PC-9 (cell line): ENCODE data around the gene ENO1.

Experiments
- EZH2 ChIP-seq: fragments of 200-600 bp; sonication (generic); IDR thresholded peaks from 2 replicates; pipeline ENCODE4 v1.8.0; 2017; ENCODE audit warnings: antibody characterized with exemption, low read depth
- TF ChIP-seq, protein P1 (sequence below): fragments of 200-600 bp; sonication (generic); conservative IDR thresholded peaks from 2 replicates; pipeline ENCODE4 v1.6.1; 2017; ENCODE audit warnings: mixed run types, antibody characterized with exemption, mild to moderate bottlenecking, moderate library complexity

DNA sequence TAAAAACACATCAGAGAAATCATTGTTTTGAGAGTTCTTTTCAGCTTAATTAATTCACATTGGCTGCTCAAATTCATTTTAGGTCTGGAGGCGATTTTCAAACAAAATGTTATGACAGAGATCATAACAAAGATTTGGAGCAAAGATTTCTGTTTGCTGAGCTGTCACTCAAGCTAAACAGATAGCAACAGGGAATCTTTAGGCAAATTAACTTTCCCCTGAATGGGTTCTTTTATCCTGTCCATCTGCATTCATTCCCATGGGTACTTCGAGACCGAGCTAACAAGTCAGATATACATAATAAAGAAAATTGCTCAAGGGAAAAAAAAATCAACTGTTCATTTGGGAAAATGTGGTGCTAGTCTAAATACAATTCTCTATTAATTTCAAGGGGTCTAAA, 37.0 kb upstream of the ENO1 start:
- no peak for TF ChIP-seq EZH2
- TF ChIP-seq, protein P1, sequence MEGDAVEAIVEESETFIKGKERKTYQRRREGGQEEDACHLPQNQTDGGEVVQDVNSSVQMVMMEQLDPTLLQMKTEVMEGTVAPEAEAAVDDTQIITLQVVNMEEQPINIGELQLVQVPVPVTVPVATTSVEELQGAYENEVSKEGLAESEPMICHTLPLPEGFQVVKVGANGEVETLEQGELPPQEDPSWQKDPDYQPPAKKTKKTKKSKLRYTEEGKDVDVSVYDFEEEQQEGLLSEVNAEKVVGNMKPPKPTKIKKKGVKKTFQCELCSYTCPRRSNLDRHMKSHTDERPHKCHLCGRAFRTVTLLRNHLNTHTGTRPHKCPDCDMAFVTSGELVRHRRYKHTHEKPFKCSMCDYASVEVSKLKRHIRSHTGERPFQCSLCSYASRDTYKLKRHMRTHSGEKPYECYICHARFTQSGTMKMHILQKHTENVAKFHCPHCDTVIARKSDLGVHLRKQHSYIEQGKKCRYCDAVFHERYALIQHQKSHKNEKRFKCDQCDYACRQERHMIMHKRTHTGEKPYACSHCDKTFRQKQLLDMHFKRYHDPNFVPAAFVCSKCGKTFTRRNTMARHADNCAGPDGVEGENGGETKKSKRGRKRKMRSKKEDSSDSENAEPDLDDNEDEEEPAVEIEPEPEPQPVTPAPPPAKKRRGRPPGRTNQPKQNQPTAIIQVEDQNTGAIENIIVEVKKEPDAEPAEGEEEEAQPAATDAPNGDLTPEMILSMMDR, result no peak
